ENCODE data around the gene ABCA13.

ABCA13 gene

DNA sequence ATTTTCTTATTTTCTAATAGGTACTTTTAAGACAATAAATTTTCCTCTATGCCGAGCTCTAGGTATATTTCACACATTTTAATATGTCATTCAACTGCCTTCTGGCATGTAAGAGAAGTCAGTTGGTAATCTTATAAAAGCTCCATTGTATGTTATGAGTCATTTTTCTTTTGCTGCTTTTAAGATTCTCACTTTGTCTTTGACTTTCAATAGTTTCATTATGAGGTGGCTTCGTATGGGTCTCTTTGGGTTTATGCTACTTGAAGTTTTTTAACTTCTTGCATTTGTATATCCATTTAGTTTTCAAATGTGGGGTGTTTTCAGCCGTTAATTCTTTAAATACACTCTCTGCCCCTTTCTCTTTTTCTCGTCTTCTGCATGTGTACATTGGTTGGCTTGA lies 80.5 kb downstream of the ABCA13 start:
- no peaks in the 10 kb centered on the region for H3K27me3 ChIP-seq (ENCODE audit: insufficient read depth, low read depth, severe bottlenecking)
- DNase-seq = no peak
- H3K4me3 ChIP-seq (ENCODE audit: low read depth, low read length) = no peak overlapping the region
- no peaks in the 10 kb centered on the region for H3K36me3 ChIP-seq
- no peak overlapping the region for H3K27ac ChIP-seq
- TF ChIP-seq, protein P1, sequence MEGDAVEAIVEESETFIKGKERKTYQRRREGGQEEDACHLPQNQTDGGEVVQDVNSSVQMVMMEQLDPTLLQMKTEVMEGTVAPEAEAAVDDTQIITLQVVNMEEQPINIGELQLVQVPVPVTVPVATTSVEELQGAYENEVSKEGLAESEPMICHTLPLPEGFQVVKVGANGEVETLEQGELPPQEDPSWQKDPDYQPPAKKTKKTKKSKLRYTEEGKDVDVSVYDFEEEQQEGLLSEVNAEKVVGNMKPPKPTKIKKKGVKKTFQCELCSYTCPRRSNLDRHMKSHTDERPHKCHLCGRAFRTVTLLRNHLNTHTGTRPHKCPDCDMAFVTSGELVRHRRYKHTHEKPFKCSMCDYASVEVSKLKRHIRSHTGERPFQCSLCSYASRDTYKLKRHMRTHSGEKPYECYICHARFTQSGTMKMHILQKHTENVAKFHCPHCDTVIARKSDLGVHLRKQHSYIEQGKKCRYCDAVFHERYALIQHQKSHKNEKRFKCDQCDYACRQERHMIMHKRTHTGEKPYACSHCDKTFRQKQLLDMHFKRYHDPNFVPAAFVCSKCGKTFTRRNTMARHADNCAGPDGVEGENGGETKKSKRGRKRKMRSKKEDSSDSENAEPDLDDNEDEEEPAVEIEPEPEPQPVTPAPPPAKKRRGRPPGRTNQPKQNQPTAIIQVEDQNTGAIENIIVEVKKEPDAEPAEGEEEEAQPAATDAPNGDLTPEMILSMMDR (IDR thresholded peaks at IDR 0.05; ENCODE audit: low read depth, low read length) = no peak
- no peaks in the 10 kb centered on the region for H3K9me3 ChIP-seq (ENCODE audit: severe bottlenecking)

DNA sequence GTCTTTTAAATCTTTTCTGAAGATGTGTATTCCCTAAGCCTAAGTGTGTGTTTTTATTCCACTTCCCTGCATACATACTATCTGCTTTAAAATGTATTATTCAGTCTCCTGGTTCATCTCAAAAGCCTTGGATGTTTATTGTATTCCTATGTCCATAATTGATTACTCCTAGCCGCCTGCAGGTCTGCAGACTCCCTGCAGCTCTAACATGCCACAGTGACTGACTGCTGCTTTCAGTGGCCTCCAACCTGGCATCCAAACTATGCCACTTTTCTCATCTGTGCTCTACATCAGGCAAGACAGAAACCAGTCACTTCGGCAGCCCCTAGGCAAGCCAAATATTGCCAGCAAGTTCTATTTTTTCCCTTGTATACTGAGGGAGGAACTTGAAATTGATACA lies 81.7 kb downstream of the ABCA13 start:
- TF ChIP-seq, protein P1 (IDR thresholded peaks at IDR 0.05; ENCODE audit: low read depth, low read length) = no peak
- no peaks in the 10 kb centered on the region for H3K36me3 ChIP-seq
- no peaks in the 10 kb centered on the region for H3K27me3 ChIP-seq (ENCODE audit: insufficient read depth, low read depth, severe bottlenecking)
- H3K27ac ChIP-seq = no peak overlapping the region
- H3K9me3 ChIP-seq (ENCODE audit: severe bottlenecking) = no peaks in the 10 kb centered on the region
- DNase-seq = no peak
- H3K4me3 ChIP-seq (ENCODE audit: low read depth, low read length) = no peak overlapping the region

- Histone ChIP-seq H3K4me3 (ENCODE audit: low read depth, low read length) (no peak overlapping the region), H3K27ac (no peak overlapping the region), H3K27me3 (ENCODE audit: insufficient read depth, low read depth, severe bottlenecking) (no peaks in the 10 kb centered on the region), H3K36me3 (no peaks in the 10 kb centered on the region), H3K9me3 (ENCODE audit: severe bottlenecking) (no peaks in the 10 kb centered on the region)
- TF ChIP-seq, protein P1 (IDR thresholded peaks at IDR 0.05; ENCODE audit: low read depth, low read length) = no peak
- DNase-seq = no peak
Observed at GRCh38 chr7:48255046-48255445, 83.8 kb downstream of the ABCA13 start.

DNA sequence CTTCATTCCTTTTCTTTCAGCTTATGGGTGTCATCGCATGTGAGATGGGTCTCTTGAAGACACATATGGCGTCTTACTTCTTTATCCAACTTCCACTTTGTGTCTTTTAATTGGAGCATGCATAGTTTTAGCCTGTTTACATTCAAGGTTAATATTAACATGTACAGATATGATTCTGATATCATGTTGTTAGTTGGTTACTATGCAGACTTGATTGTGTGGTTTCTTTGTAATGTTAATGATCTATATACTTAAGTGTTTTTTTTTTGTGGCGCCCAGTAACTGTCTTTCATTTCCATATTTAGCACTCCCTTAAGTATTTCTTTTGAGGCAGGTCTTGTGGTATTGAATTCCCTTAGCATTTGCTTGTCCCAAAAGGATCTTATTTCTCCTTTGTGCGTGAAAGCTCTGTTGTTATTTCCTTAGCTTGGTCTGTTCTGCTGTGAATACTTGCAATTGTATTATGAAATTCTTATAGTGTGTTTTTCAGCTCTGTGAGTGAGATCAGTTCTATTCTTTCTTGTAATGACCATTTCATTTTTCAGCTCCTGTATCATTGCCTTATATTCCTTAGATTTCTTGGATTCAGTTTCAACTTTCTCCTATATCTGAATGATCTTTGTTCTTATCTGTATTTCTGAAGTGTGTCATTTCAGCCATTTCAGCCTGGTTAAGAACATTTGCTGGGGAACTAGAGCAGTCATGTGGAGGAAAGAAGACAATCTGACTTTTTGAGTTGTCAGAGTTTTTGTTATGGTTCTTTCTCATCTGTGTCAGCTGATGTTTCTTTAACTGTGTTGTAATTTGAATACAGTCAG lies 88.4 kb downstream of the ABCA13 start:
- TF ChIP-seq, protein P1 (IDR thresholded peaks at IDR 0.05; ENCODE audit: low read depth, low read length) = no peak
- DNase-seq = no peak
- Histone ChIP-seq H3K27ac (no peak overlapping the region), H3K36me3 (no peaks in the 10 kb centered on the region), H3K9me3 (ENCODE audit: severe bottlenecking) (no peaks in the 10 kb centered on the region), H3K27me3 (ENCODE audit: insufficient read depth, low read depth, severe bottlenecking) (no peaks in the 10 kb centered on the region), H3K4me3 (ENCODE audit: low read depth, low read length) (no peak overlapping the region)

DNA sequence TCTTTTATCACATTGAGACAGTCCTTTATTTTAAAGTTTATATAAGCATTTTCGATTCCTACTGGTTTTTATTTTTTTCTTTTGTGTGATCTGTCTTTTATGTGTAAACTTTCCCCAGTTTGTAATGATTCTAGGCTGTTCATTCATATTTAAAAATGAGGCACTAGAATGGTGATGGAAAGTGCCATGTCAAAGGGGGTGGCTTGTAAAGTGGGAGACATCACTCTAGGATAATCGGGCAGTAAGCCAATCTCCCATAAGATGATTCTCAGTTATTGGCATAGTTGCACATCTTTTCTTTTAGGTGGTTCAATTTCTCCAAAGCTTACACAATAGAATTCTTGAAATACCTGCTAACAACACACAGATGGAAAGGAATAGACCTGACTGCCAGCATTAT lies 90.4 kb downstream of the ABCA13 start:
- no peak overlapping the region for H3K27ac ChIP-seq
- no peak for DNase-seq
- no peaks in the 10 kb centered on the region for H3K9me3 ChIP-seq (ENCODE audit: severe bottlenecking)
- TF ChIP-seq, protein P1 (IDR thresholded peaks at IDR 0.05; ENCODE audit: low read depth, low read length) = no peak
- H3K27me3 ChIP-seq (ENCODE audit: insufficient read depth, low read depth, severe bottlenecking) = no peaks in the 10 kb centered on the region
- H3K36me3 ChIP-seq = no peaks in the 10 kb centered on the region
- no peak overlapping the region for H3K4me3 ChIP-seq (ENCODE audit: low read depth, low read length)

Measured in WERI-Rb-1 (cell line).